IMR-90 (cell line): ENCODE results near the gene OPN4. TPM values are rescaled to one million over a fixed set of nuclear protein-coding genes. Genes with fewer than 3 reads are reported as not detected.

Experiments
- ATAC-seq: fragments of 200-7000 bp; cut with Tn5 transposase; 2 replicates; pipeline ENCODE4 v1.9.1; 2020; ENCODE audit warnings: low read depth, mild to moderate bottlenecking, moderate library complexity
- BruUV-seq: library from RNA; stranded (reverse); fragments of 400-500 nt; replicated peaks from 2 replicates; lab custom pipeline; 2021; lab: Mats Ljungman, UMichigan
- CTCF ChIA-PET: fragments of 300-600 bp; formaldehyde crosslinking; extraction: SDS; loops from one replicate; lab custom pipeline; 2021; ENCODE audit warnings: antibody characterized with exemption; lab: Yijun Ruan, JAX
- POLR2A ChIA-PET: fragments of 300-600 bp; sonication (Branson Sonifier 250); formaldehyde crosslinking; loops from one replicate; lab custom pipeline; 2022; ENCODE audit warnings: antibody characterized with exemption; ENCODE audit not compliant: unreplicated experiment; lab: Charles Lee
- DNase-seq: peaks from one replicate; pipeline ENCODE4 v3.0.0; 2013
- H2AFZ ChIP-seq: replicated peaks from 2 replicates; pipeline ENCODE3; 2013; ENCODE audit warnings: low read length, mild to moderate bottlenecking; ENCODE audit not compliant: poor library complexity
- H2AK5ac ChIP-seq: 2 replicates; pipeline ENCODE4 v1.6.1; 2013; ENCODE audit warnings: low read depth, low read length, inconsistent platforms
- H2AK9ac ChIP-seq: replicated peaks from 2 replicates; pipeline ENCODE3; 2013; ENCODE audit warnings: mild to moderate bottlenecking, low read depth, low read length, moderate library complexity; ENCODE audit not compliant: poor library complexity
- H2BK120ac ChIP-seq: 2 replicates; pipeline ENCODE4 v1.6.1; 2013; ENCODE audit warnings: low read depth, low read length, inconsistent platforms
- H2BK15ac ChIP-seq: 3 replicates; pipeline ENCODE4 v1.6.1; 2013; ENCODE audit warnings: low read depth, low read length, inconsistent platforms
- H2BK20ac ChIP-seq: 2 replicates; pipeline ENCODE4 v1.6.1; 2013; ENCODE audit warnings: low read depth, mild to moderate bottlenecking, inconsistent platforms, low read length, moderate library complexity
- H2BK5ac ChIP-seq: 2 replicates; pipeline ENCODE4 v1.6.1; 2013; ENCODE audit warnings: mild to moderate bottlenecking, low read depth, low read length, inconsistent platforms; ENCODE audit not compliant: poor library complexity, severe bottlenecking
- H3K14ac ChIP-seq: replicated peaks from 2 replicates; pipeline ENCODE4 v1.6.1; 2013; ENCODE audit warnings: low read depth, low read length, inconsistent platforms
- H3K18ac ChIP-seq: 2 replicates; pipeline ENCODE4 v1.6.1; 2013; ENCODE audit warnings: low read depth, low read length, control low read depth
- H3K23ac ChIP-seq: 2 replicates; pipeline ENCODE4 v1.6.1; 2013; ENCODE audit warnings: low read depth, low read length, inconsistent platforms
- H3K27ac ChIP-seq: 2 replicates; pipeline ENCODE4 v1.5.1; 2013; ENCODE audit warnings: mild to moderate bottlenecking, control low read depth, low read length; ENCODE audit not compliant: insufficient read depth
- H3K27me3 ChIP-seq: 2 replicates; pipeline ENCODE4 v1.6.1; 2013; ENCODE audit warnings: low read length; ENCODE audit not compliant: control insufficient read depth, insufficient read depth
- H3K36me3 ChIP-seq: 2 replicates; pipeline ENCODE4 v1.6.1; 2013; ENCODE audit warnings: low read length, mixed read lengths; ENCODE audit not compliant: control insufficient read depth, insufficient read depth
- H3K4ac ChIP-seq: 2 replicates; pipeline ENCODE4 v1.6.1; 2013; ENCODE audit warnings: low read depth, low read length, inconsistent platforms
- H3K4me1 ChIP-seq: 2 replicates; pipeline ENCODE4 v1.6.1; 2013; ENCODE audit warnings: low read length, mixed read lengths; ENCODE audit not compliant: control insufficient read depth, insufficient read depth
- H3K4me2 ChIP-seq: 2 replicates; pipeline ENCODE4 v1.6.1; 2013; ENCODE audit warnings: low read depth, mild to moderate bottlenecking, control low read depth, low read length, moderate library complexity
- H3K4me3 ChIP-seq: 2 replicates; pipeline ENCODE4 v1.5.1; 2013; ENCODE audit warnings: low read depth, mild to moderate bottlenecking, control low read depth, low read length, moderate library complexity; ENCODE audit not compliant: insufficient read depth
- H3K56ac ChIP-seq: 2 replicates; pipeline ENCODE4 v1.6.1; 2013; ENCODE audit warnings: low read length, inconsistent platforms; ENCODE audit not compliant: insufficient read depth; ENCODE audit errors: extremely low read depth
- H3K79me1 ChIP-seq, 2 experiments: 2 replicates each; pipeline ENCODE4 v1.6.1; 2013; ENCODE audit warnings: low read length in 2 of 2, inconsistent platforms in 1 of 2, low read depth in 1 of 2
- H3K9ac ChIP-seq: 2 replicates; pipeline ENCODE4 v1.6.1; 2013; ENCODE audit warnings: low read depth, low read length, control low read depth
- H3K9me1 ChIP-seq: 2 replicates; pipeline ENCODE4 v1.6.1; 2013; ENCODE audit warnings: low read length, inconsistent platforms; ENCODE audit not compliant: insufficient read depth
- H3K9me3 ChIP-seq: 2 replicates; pipeline ENCODE4 v1.6.1; 2013; ENCODE audit warnings: low read length; ENCODE audit not compliant: control insufficient read depth, insufficient read depth
- H4K20me1 ChIP-seq: 2 replicates; pipeline ENCODE4 v1.6.1; 2013; ENCODE audit warnings: low read length, inconsistent platforms; ENCODE audit not compliant: insufficient read depth
- H4K5ac ChIP-seq: 2 replicates; pipeline ENCODE4 v1.6.1; 2013; ENCODE audit warnings: mild to moderate bottlenecking, low read depth, low read length, control low read depth
- H4K8ac ChIP-seq, 2 experiments: 2 replicates each; pipeline ENCODE4 v1.6.1; 2013; ENCODE audit warnings: low read depth in 2 of 2, low read length in 2 of 2, control low read depth in 1 of 2, inconsistent platforms in 1 of 2
- H4K91ac ChIP-seq: 2 replicates; pipeline ENCODE4 v1.6.1; 2013; ENCODE audit warnings: low read depth, low read length, inconsistent platforms; ENCODE audit not compliant: insufficient read depth
- BHLHE40 ChIP-seq: fragments of 150-350 bp; IDR thresholded peaks from 2 replicates; pipeline ENCODE4 v1.6.1; 2016; ENCODE audit warnings: mild to moderate bottlenecking, low read depth, low read length
- CEBPB ChIP-seq: IDR thresholded peaks from 2 replicates; pipeline ENCODE4 v1.6.1; 2012; ENCODE audit warnings: low read depth, low read length, improper control_type of control experiment
- CHD1 ChIP-seq: IDR thresholded peaks from 2 replicates; pipeline ENCODE4 v1.6.1; 2012; ENCODE audit warnings: low read depth, low read length, improper control_type of control experiment
- CTCF ChIP-seq: conservative IDR thresholded peaks from 2 replicates; pipeline ENCODE4 v1.5.1; 2012; ENCODE audit warnings: mild to moderate bottlenecking, low read depth, low read length, improper control_type of control experiment
- ELK1 ChIP-seq: fragments of 150-350 bp; IDR thresholded peaks from 2 replicates; pipeline ENCODE4 v1.6.1; 2016; ENCODE audit warnings: low read depth, mild to moderate bottlenecking, low read length, moderate library complexity, borderline replicate concordance
- FOS ChIP-seq: fragments of 150-350 bp; IDR thresholded peaks from 2 replicates; pipeline ENCODE4 v1.6.1; 2016; ENCODE audit warnings: low read depth, low read length
- MAFK ChIP-seq: IDR thresholded peaks from 2 replicates; pipeline ENCODE4 v1.6.1; 2012; ENCODE audit warnings: low read depth, low read length, improper control_type of control experiment
- MAZ ChIP-seq: IDR thresholded peaks from 2 replicates; pipeline ENCODE4 v1.6.1; 2012; ENCODE audit warnings: low read depth, mild to moderate bottlenecking, low read length, improper control_type of control experiment, moderate library complexity, borderline replicate concordance
- MXI1 ChIP-seq: IDR thresholded peaks from 2 replicates; pipeline ENCODE4 v1.6.1; 2012; ENCODE audit warnings: low read depth, mild to moderate bottlenecking, low read length, moderate library complexity, borderline replicate concordance
- NFE2L2 ChIP-seq: fragments of 150-350 bp; IDR thresholded peaks from 2 replicates; pipeline ENCODE4 v1.6.1; 2016; ENCODE audit warnings: low read depth, mild to moderate bottlenecking, low read length
- POLR2A ChIP-seq: IDR thresholded peaks from 2 replicates; pipeline ENCODE4 v1.6.1; 2012; ENCODE audit warnings: mild to moderate bottlenecking, low read depth, low read length
- RAD21 ChIP-seq: IDR thresholded peaks from 2 replicates; pipeline ENCODE4 v1.6.1; 2012; ENCODE audit warnings: low read length, improper control_type of control experiment
- RCOR1 ChIP-seq: IDR thresholded peaks from 2 replicates; pipeline ENCODE4 v1.6.1; 2012; ENCODE audit warnings: mild to moderate bottlenecking, low read length, improper control_type of control experiment; ENCODE audit not compliant: insufficient replicate concordance
- RFX5 ChIP-seq: IDR thresholded peaks from 2 replicates; pipeline ENCODE4 v1.8.0; 2012; ENCODE audit warnings: low read depth, mild to moderate bottlenecking, low read length, moderate library complexity
- SMC3 ChIP-seq: fragments of 150-350 bp; IDR thresholded peaks from 2 replicates; pipeline ENCODE4 v1.6.1; 2016; ENCODE audit warnings: low read depth, mild to moderate bottlenecking, antibody characterized with exemption, low read length, moderate library complexity
- USF2 ChIP-seq: fragments of 150-350 bp; IDR thresholded peaks from 2 replicates; pipeline ENCODE4 v1.6.1; 2017; ENCODE audit warnings: mild to moderate bottlenecking, antibody characterized with exemption, low read length, low read depth
- WGBS, 2 experiments: methylation state at CpG; one replicate each; pipeline versions ENCODE4 v1.1.5 to v1.1.7; 2013; ENCODE audit warnings: missing lambda C conversion rate in 2 of 2; ENCODE audit not compliant: insufficient read length in 1 of 2; ENCODE audit errors: extremely low coverage in 2 of 2; 5-methylcytosine and 5-hydroxymethylcytosine counted together
- dilution Hi-C: fragments of 300-500 bp; cut with HindIII; formaldehyde crosslinking; loops from one replicate; pipeline ENCODE4 v1.14.3; 2018; ENCODE audit warnings: low sequenced_read_pairs; ENCODE audit not compliant: unreplicated experiment
- in situ Hi-C: fragments of 300-500 bp; cut with MboI; formaldehyde crosslinking; loops from 3 replicates; pipeline ENCODE4 v1.14.3; 2019; ENCODE audit warnings: low sequenced_read_pairs, inconsistent platforms, mixed read lengths
- intact Hi-C: fragments of 100-400 bp; cut with micrococcal nuclease; formaldehyde crosslinking; loops from 2 replicates; pipeline ENCODE4 v1.10.0; 2022
- polyA plus RNA-seq, 3 experiments: library from polyadenylated mRNA; depleted of rRNA; stranded (reverse); fragments of >200 nt; gene quantifications; 2 replicates each; pipeline ENCODE4 v1.2.3, GENCODE V29; 2012; ENCODE audit warnings: low replicate concordance in 1 of 3
- total RNA-seq: library from RNA; depleted of rRNA; stranded (reverse); fragments of >200 nt; gene quantifications from 2 replicates; pipeline ENCODE4 v1.2.3, GENCODE V29; 2012

The OPN4 gene
- total and polyA plus RNA-seq, 2 of the 4 experiments (the other 2 are of a cell fraction) = 0.03 TPM; not detected in 1

GRCh38 chr10:86659161-86659691 is 4.9 kb downstream of the OPN4 start:
- no peak for DNase-seq
- intact Hi-C loops (no loop called here), dilution Hi-C loops (no loop called here), in situ Hi-C loops (no loop called here)
- 91% methylated on average over 5 of the region's 19 CpGs; no CpG with 5 or more reads in 1 of the 2 experiments for WGBS, 2 experiments
- Histone ChIP-seq H3K4me1 (peaks cover 2% of the 10 kb centered on the region; the same call in 1 of the 2 replicates), H2AK5ac (no peak overlapping the region; the same call in 1 of the 2 replicates), H3K9ac (no peak overlapping the region), H2BK120ac (no peak overlapping the region), H4K91ac (no peak overlapping the region), H3K27me3 (no peaks in the 10 kb centered on the region; the same call in 1 of the 2 replicates), H2AK9ac (no peak overlapping the region), H3K18ac (no peak overlapping the region), H3K4me3 (no peak overlapping the region), H4K20me1 (no peaks in the 10 kb centered on the region), H2BK20ac (no peak overlapping the region), H3K4me2 (no peak overlapping the region), H3K56ac (no peak overlapping the region), H3K36me3 (no peaks in the 10 kb centered on the region), H3K14ac (no peak overlapping the region), H2BK5ac (no peak overlapping the region), H4K8ac (no peak overlapping the region), H2AFZ (no peak overlapping the region), H3K27ac (no peak overlapping the region), H2BK15ac (no peak overlapping the region), H3K9me3 (no peaks in the 10 kb centered on the region), H3K4ac (no peak overlapping the region), H3K79me1 (no peaks in the 10 kb centered on the region), H3K9me1 (peaks cover 10% of the 10 kb centered on the region), H3K23ac (no peak overlapping the region), H4K5ac (no peak overlapping the region)
- TF ChIP-seq ELK1 (no peak), SMC3 (no peak), RAD21 (no peak), CEBPB (no peak), USF2 (no peak), RFX5 (no peak), NFE2L2 (no peak), MAZ (no peak), BHLHE40 (no peak), MAFK (no peak), POLR2A (no peak), CTCF (no peak), FOS (no peak), CHD1 (no peak), RCOR1 (no peak), MXI1 (no peak)
- ATAC-seq = no peak
- no TSS peak for BruUV-seq
- ChIA-PET POLR2A (no interaction called here), CTCF (no interaction called here)
